Activated CD8-positive, alpha-beta T cell treated with anti-CD3 and anti-CD28 coated beads for 36 hours (primary cell): Measurements from ENCODE around the gene MTMR6. TPM values are rescaled to one million over a fixed set of nuclear protein-coding genes. Genes with fewer than 3 reads are reported as not detected.

Source experiments
- ATAC-seq: fragments of 200-7000 bp; cut with Tn5 transposase; one replicate; pipeline ENCODE4 v1.10.0; 2021; ENCODE audit warnings: mild to moderate bottlenecking, moderate library complexity
- CTCF ChIA-PET: fragments of 350-600 bp; sonication (Branson Sonifier 250); formaldehyde crosslinking; loops from one replicate; lab custom pipeline; 2021; ENCODE audit warnings: antibody characterized with exemption; lab: Charles Lee
- POLR2A ChIA-PET: fragments of 350-600 bp; sonication (Branson Sonifier 250); formaldehyde crosslinking; loops from one replicate; lab custom pipeline; 2021; ENCODE audit warnings: antibody characterized with exemption; lab: Charles Lee
- DNase-seq: peaks from one replicate; pipeline ENCODE4 v3.0.0-alpha.2; 2020
- H3K27ac Mint-ChIP-seq: one replicate; pipeline ENCODE4 v1.8.0; 2021; ENCODE audit warnings: mild to moderate bottlenecking, mixed read lengths
- H3K27me3 Mint-ChIP-seq: one replicate; pipeline ENCODE4 v1.8.0; 2021; ENCODE audit warnings: mixed read lengths
- H3K36me3 Mint-ChIP-seq: one replicate; pipeline ENCODE4 v1.8.0; 2021; ENCODE audit warnings: low read depth, mixed read lengths
- H3K4me1 Mint-ChIP-seq: one replicate; pipeline ENCODE4 v1.8.0; 2021; ENCODE audit warnings: low read depth, mixed read lengths
- H3K4me3 Mint-ChIP-seq: one replicate; pipeline ENCODE4 v1.8.0; 2021; ENCODE audit warnings: mild to moderate bottlenecking, moderate library complexity, mixed read lengths
- H3K9me3 Mint-ChIP-seq: one replicate; pipeline ENCODE4 v1.8.0; 2021; ENCODE audit warnings: mixed read lengths
- intact Hi-C: fragments of 100-400 bp; cut with micrococcal nuclease; formaldehyde crosslinking; loops from one replicate; pipeline ENCODE4 v1.10.0; 2022
- total RNA-seq, 2 experiments: library from RNA; stranded (reverse); gene quantifications; one replicate each; pipeline ENCODE4 v1.2.3, GENCODE V29; 2021
- TF ChIP-seq, protein P1 (sequence below): fragments of 200-600 bp; IDR thresholded peaks from one replicate; pipeline ENCODE4 v1.8.0; 2022; ENCODE audit warnings: antibody characterized with exemption, mild to moderate bottlenecking

Gene MTMR6
- total RNA-seq, 2 experiments from 2014 or later: 10.7 to 11.3 TPM

DNA sequence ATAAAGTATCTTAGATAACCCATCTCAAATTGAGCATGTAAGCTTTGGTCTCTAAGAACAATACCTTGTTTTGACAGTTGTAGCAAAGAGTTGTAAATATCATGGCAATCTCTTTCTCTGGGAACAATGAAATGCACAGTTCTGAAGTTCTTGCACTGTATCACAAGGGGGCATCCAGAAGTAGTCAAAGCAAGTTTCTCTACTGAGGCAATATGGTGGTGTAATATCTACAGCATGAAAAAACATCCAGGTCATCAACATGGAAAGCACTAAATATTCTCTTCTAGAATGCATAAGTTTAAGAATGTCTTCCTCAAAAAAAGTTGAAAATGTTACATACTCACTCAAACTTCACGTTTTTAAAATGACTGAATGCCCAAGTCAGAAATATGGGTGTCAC lies 19.6 kb downstream of the MTMR6 start:
- ChIA-PET CTCF (interaction anchor here (0.7 to 1.9 kb wide), 2 partner anchors 18 to 53 kb away, joined by 3 to 5 read pairs; no protein-coding TSS in a partner anchor), POLR2A (no interaction called here)
- Mint-ChIP-seq H3K36me3 (peaks cover 22% of the 10 kb centered on the region), H3K4me3 (no peak overlapping the region), H3K9me3 (no peaks in the 10 kb centered on the region), H3K27me3 (no peaks in the 10 kb centered on the region), H3K27ac (no peak overlapping the region), H3K4me1 (peaks cover 3% of the 10 kb centered on the region)
- ATAC-seq (peak; percentile 70), DNase-seq (no peak)
- TF ChIP-seq, protein P1, sequence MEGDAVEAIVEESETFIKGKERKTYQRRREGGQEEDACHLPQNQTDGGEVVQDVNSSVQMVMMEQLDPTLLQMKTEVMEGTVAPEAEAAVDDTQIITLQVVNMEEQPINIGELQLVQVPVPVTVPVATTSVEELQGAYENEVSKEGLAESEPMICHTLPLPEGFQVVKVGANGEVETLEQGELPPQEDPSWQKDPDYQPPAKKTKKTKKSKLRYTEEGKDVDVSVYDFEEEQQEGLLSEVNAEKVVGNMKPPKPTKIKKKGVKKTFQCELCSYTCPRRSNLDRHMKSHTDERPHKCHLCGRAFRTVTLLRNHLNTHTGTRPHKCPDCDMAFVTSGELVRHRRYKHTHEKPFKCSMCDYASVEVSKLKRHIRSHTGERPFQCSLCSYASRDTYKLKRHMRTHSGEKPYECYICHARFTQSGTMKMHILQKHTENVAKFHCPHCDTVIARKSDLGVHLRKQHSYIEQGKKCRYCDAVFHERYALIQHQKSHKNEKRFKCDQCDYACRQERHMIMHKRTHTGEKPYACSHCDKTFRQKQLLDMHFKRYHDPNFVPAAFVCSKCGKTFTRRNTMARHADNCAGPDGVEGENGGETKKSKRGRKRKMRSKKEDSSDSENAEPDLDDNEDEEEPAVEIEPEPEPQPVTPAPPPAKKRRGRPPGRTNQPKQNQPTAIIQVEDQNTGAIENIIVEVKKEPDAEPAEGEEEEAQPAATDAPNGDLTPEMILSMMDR: peak; percentile 52
- intact Hi-C loops: loop anchor here (10.0 kb wide), 1 partner anchor 47 kb away; no protein-coding TSS in a partner anchor

GRCh38 chr13:25266706-25267105 lies 20.6 kb downstream of the MTMR6 start:
- ChIA-PET CTCF (interaction anchor here (1.1 kb wide), 1 partner anchor 109 kb away, joined by 3 read pairs; no protein-coding TSS in a partner anchor), POLR2A (no interaction called here)
- Mint-ChIP-seq H3K27ac (no peak overlapping the region), H3K36me3 (peaks cover 18% of the 10 kb centered on the region), H3K4me1 (peaks cover 3% of the 10 kb centered on the region), H3K4me3 (no peak overlapping the region), H3K9me3 (no peaks in the 10 kb centered on the region), H3K27me3 (no peaks in the 10 kb centered on the region)
- no peak for ATAC-seq
- TF ChIP-seq, protein P1: no peak
- no peak for DNase-seq
- intact Hi-C loops: loop anchor here (10.0 kb wide), 1 partner anchor 48 kb away; no protein-coding TSS in a partner anchor

DNA sequence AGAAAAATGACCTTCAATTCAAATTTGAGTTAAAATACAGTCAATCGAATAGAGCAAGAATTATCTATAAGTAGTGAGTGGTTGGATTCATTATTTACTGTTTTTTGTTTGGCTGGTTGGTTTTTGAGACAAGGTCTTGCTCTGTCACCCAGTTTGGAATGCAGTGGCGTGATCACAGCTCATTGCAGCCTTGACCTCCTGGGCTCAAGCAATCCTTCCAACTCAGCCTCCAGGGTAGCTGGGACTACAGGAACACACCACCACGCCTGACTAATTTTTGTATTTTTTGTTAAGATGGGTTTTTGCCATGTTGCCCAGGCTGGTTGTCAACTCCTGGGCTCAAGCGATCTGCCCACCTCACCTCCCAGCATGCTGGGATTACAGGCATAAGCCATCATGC lies 25.0 kb downstream of the MTMR6 start:
- TF ChIP-seq, protein P1: no peak
- Mint-ChIP-seq H3K27me3 (no peaks in the 10 kb centered on the region), H3K4me3 (no peak overlapping the region), H3K27ac (no peak overlapping the region), H3K9me3 (no peaks in the 10 kb centered on the region), H3K36me3 (peaks cover 26% of the 10 kb centered on the region), H3K4me1 (no peaks in the 10 kb centered on the region)
- DNase-seq: no peak
- no peak for ATAC-seq
- POLR2A ChIA-PET: no interaction called here
- CTCF ChIA-PET: no interaction called here
- intact Hi-C loops: loop anchor here (10.0 kb wide), 1 partner anchor 53 kb away; no protein-coding TSS in a partner anchor

DNA sequence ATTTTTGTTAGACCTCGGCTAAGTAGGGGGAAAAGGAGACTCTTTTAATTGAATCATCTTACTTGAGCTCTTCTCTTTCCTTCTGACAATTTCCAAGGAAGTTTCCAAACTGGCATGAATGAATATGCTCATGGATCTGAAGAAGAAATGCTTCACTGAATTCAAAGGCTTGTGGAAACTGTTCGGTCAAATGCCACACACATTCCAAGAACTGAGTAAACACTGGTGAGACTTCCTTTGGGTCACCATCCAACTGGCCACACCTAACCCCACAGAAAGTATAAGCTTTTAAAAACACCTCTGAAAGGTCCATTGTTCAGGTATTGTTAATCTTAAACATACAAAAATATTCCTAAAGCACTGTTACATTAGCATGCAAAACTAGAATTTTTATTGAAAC lies 33.6 kb downstream of the MTMR6 start:
- CTCF ChIA-PET: interaction anchor here (0.9 to 1.4 kb wide), 2 partner anchors 122 to 259 kb away, joined by 3 to 4 read pairs; no protein-coding TSS in a partner anchor
- Mint-ChIP-seq H3K27ac (no peak overlapping the region), H3K9me3 (no peaks in the 10 kb centered on the region), H3K4me1 (no peaks in the 10 kb centered on the region), H3K4me3 (no peak overlapping the region), H3K27me3 (no peaks in the 10 kb centered on the region), H3K36me3 (peaks cover 19% of the 10 kb centered on the region)
- TF ChIP-seq, protein P1: no peak
- POLR2A ChIA-PET: no interaction called here
- intact Hi-C loops: no loop called here
- ATAC-seq (no peak), DNase-seq (no peak)

- Mint-ChIP-seq H3K4me1 (no peaks in the 10 kb centered on the region), H3K9me3 (no peaks in the 10 kb centered on the region), H3K27me3 (no peaks in the 10 kb centered on the region), H3K4me3 (no peak overlapping the region), H3K36me3 (peaks cover 20% of the 10 kb centered on the region), H3K27ac (no peak overlapping the region)
- POLR2A ChIA-PET: interaction anchor here (1.1 to 1.4 kb wide), 2 partner anchors 9 to 34 kb away, joined by 3 to 4 read pairs; partner anchors contain the start of gene MTMR6
- no peak for DNase-seq
- intact Hi-C loops: no loop called here
- CTCF ChIA-PET: interaction anchor here (0.9 to 1.4 kb wide), 2 partner anchors 123 to 258 kb away, joined by 3 to 4 read pairs; no protein-coding TSS in a partner anchor
- TF ChIP-seq, protein P1: no peak
- ATAC-seq: no peak
Observed at GRCh38 chr13:25252752-25253151, 34.5 kb downstream of the MTMR6 start.
